Gastrocnemius medialis (tissue), 4 donors: ENCODE results near the gene PIP5KL1.

Experiments used
- POLR2A ChIP-seq, 2 donors: fragments of 450-650 bp; IDR thresholded peaks; one replicate each; pipeline ENCODE4 v1.6.1; 2017; ENCODE audit warnings: antibody characterized with exemption in 2 of 2, mild to moderate bottlenecking in 2 of 2, moderate library complexity in 2 of 2
- TF ChIP-seq, protein P1 (sequence below), 5 experiments: fragments of 450-650 bp in 3 of 5; fragments of 200-600 bp in 2 of 5; sonication (generic) in 2 of 5; IDR thresholded peaks in 4 of 5; conservative IDR thresholded peaks in 1 of 5; 1 replicate in 4 of 5; 2 replicates in 1 of 5; pipeline ENCODE4 v1.5.1; 2016 to 2019; ENCODE audit warnings: antibody characterized with exemption in 5 of 5, mild to moderate bottlenecking in 3 of 5, moderate library complexity in 3 of 5

DNA sequence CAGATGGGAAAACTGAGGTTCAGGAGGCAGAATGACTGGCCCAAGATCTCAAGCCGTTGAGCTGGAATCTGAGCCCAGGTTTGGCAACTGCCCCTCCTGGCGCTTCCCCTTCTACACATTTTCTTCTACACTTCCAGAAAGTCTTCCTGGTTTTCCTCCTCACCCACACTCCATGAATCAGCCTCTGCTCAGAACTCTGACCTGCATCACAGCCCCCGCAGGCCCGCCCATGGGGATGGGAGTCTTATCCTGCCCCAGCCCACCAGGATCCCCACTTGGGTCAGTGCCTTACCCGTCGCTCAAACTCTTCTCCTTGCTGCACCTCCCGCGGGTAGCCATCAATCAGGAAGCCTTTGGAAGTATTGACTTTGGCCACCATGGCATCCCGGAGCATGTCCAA, 59.0 kb downstream of the PIP5KL1 start:
- TF ChIP-seq, protein P1, sequence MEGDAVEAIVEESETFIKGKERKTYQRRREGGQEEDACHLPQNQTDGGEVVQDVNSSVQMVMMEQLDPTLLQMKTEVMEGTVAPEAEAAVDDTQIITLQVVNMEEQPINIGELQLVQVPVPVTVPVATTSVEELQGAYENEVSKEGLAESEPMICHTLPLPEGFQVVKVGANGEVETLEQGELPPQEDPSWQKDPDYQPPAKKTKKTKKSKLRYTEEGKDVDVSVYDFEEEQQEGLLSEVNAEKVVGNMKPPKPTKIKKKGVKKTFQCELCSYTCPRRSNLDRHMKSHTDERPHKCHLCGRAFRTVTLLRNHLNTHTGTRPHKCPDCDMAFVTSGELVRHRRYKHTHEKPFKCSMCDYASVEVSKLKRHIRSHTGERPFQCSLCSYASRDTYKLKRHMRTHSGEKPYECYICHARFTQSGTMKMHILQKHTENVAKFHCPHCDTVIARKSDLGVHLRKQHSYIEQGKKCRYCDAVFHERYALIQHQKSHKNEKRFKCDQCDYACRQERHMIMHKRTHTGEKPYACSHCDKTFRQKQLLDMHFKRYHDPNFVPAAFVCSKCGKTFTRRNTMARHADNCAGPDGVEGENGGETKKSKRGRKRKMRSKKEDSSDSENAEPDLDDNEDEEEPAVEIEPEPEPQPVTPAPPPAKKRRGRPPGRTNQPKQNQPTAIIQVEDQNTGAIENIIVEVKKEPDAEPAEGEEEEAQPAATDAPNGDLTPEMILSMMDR (IDR thresholded peaks at IDR 0.05 in 4 of 5, conservative IDR thresholded peaks at IDR 0.05 in 1 of 5): no peak
- TF ChIP-seq POLR2A (IDR thresholded peaks at IDR 0.05): no peak
